H1 (cell line): Measurements from ENCODE around the gene DAP.

ENCODE experiments used
- ATF3 ChIP-seq: IDR thresholded peaks from 2 replicates; pipeline ENCODE4 v1.6.1; 2011; ENCODE audit warnings: low read depth, mild to moderate bottlenecking, low read length; ENCODE audit not compliant: insufficient read depth
- SIN3A ChIP-seq, 2 experiments: IDR thresholded peaks in 1 of 2; conservative IDR thresholded peaks in 1 of 2; 2 replicates each; pipeline ENCODE4 v1.6.1; 2011 to 2012; ENCODE audit warnings: low read length in 2 of 2, improper control_type of control experiment in 1 of 2, low read depth in 1 of 2, mild to moderate bottlenecking in 1 of 2
- SP1 ChIP-seq: IDR thresholded peaks from 2 replicates; pipeline ENCODE4 v1.6.1; 2011; ENCODE audit warnings: low read depth, low read length

DNA sequence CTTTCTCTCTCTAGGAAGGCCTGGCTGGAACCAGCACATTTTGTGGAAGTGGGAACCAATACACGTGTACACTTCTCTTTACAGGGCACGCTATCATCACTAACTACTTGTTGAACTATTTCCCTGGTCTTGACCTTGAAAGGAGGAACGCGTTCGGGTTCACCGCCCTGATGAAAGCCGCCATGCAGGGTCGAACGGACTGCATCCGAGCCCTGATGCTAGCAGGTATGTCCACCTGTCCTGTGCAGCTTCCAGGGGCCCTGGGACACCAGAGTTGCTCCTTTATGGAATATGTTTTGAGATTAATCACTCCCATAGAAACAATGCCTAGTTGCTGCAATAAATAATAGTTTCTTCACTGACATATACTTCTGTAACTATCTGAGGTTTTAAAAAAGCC, 123.1 kb downstream of the DAP start:
- TF ChIP-seq ATF3, result no peak
- TF ChIP-seq SIN3A (conservative IDR thresholded peaks at IDR 0.05 in 1 of 2, IDR thresholded peaks at IDR 0.05 in 1 of 2; ENCODE audit: low read depth in 1 of 2, low read length in 2 of 2), result no peak
- no peak for TF ChIP-seq SP1
